Measurements from ENCODE around the gene GSTA5. TPM values are rescaled to one million over a fixed set of nuclear protein-coding genes. Genes with fewer than 3 reads are reported as not detected.
"Not testable (repeated sequence)": the region's sequence is repeated elsewhere in the genome, so short reads cannot be mapped to it uniquely, and the experiment has no call there.

GSTA5 gene
- total RNA-seq, 1 experiment from 2014 or later: not detected

GRCh38 chr6:52801188-52801841 is 39.3 kb downstream of the GSTA5 start:
- Histone ChIP-seq H3K27me3 (ENCODE audit: insufficient read depth, low read length) (no peaks in the 10 kb centered on the region), H2AFZ (ENCODE audit: low read depth, low read length, poor library complexity, severe bottlenecking) (no peak overlapping the region), H3K9ac (ENCODE audit: low read length) (no peak overlapping the region), H3K4me2 (ENCODE audit: low read length) (no peak overlapping the region), H3K4me3 (replicated peaks in 1 of 2; ENCODE audit: low read depth in 1 of 2, low read length in 2 of 2) (no peak overlapping the region), H3K27ac (ENCODE audit: low read depth, low read length) (no peak overlapping the region), H4K20me1 (ENCODE audit: insufficient read depth) (no peaks in the 10 kb centered on the region), H3K79me2 (ENCODE audit: insufficient read depth, low read length) (no peaks in the 10 kb centered on the region), H3K9me3 (ENCODE audit: control insufficient read depth in 1 of 2, insufficient read depth in 1 of 2, low read depth in 1 of 2, low read length in 2 of 2) (no peaks in the 10 kb centered on the region), H3K4me1 (ENCODE audit: control insufficient read depth in 1 of 2, insufficient read depth in 2 of 2, low read length in 2 of 2) (no peaks in the 10 kb centered on the region), H3K9me2 (ENCODE audit: insufficient read depth) (no peaks in the 10 kb centered on the region), H3K36me3 (ENCODE audit: control insufficient read depth in 1 of 2, insufficient read depth in 2 of 2, low read length in 2 of 2) (no peaks in the 10 kb centered on the region)
- ChIA-PET POLR2A (no interaction called here), CTCF (no interaction called here), RAD21 (ENCODE audit: low non-redundant PET in 1 of 2, low total read pairs in 2 of 2, uncharacterized antibody in 2 of 2, unreplicated experiment in 2 of 2) (no interaction called here)
- no peak for DNase-seq (ENCODE audit: low read depth, low spot score)
- BruUV-seq (replicated peaks): no TSS peak
- intact Hi-C loops (cut with micrococcal nuclease): no loop called here
- no peak for ATAC-seq
- TF ChIP-seq FOSL1 (IDR thresholded peaks at IDR 0.05; ENCODE audit: low read depth): no peak
- no peak for TF ChIP-seq TCF7L2 (IDR thresholded peaks at IDR 0.05; ENCODE audit: borderline replicate concordance, extremely low read depth, insufficient read depth, insufficient read length)
- TF ChIP-seq, protein P1, sequence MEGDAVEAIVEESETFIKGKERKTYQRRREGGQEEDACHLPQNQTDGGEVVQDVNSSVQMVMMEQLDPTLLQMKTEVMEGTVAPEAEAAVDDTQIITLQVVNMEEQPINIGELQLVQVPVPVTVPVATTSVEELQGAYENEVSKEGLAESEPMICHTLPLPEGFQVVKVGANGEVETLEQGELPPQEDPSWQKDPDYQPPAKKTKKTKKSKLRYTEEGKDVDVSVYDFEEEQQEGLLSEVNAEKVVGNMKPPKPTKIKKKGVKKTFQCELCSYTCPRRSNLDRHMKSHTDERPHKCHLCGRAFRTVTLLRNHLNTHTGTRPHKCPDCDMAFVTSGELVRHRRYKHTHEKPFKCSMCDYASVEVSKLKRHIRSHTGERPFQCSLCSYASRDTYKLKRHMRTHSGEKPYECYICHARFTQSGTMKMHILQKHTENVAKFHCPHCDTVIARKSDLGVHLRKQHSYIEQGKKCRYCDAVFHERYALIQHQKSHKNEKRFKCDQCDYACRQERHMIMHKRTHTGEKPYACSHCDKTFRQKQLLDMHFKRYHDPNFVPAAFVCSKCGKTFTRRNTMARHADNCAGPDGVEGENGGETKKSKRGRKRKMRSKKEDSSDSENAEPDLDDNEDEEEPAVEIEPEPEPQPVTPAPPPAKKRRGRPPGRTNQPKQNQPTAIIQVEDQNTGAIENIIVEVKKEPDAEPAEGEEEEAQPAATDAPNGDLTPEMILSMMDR (IDR thresholded peaks at IDR 0.05 in 2 of 3, conservative IDR thresholded peaks at IDR 0.05 in 1 of 3; ENCODE audit: borderline replicate concordance in 1 of 3, insufficient read depth in 1 of 3, low read depth in 2 of 3, low read length in 2 of 3): no peak
- TF ChIP-seq CEBPB (IDR thresholded peaks at IDR 0.05; ENCODE audit: low read depth): no peak
- TF ChIP-seq EZH2phosphoT487 (IDR thresholded peaks at IDR 0.05; ENCODE audit: borderline replicate concordance): no peak
- no peak for TF ChIP-seq ZFX (IDR thresholded peaks at IDR 0.05)
- TF ChIP-seq SP1 (IDR thresholded peaks at IDR 0.05; ENCODE audit: low read depth): no peak
- TF ChIP-seq RAD21 (IDR thresholded peaks at IDR 0.05; ENCODE audit: low read depth): no peak
- TF ChIP-seq SRF (IDR thresholded peaks at IDR 0.05; ENCODE audit: low read depth): no peak

- H3K4me3 ChIP-seq (replicated peaks in 1 of 2; ENCODE audit: low read depth in 1 of 2, low read length in 2 of 2); H3K9me2 ChIP-seq (ENCODE audit: insufficient read depth); ATAC-seq; CTCF ChIA-PET; H3K4me2 ChIP-seq (ENCODE audit: low read length); H3K9ac ChIP-seq (ENCODE audit: low read length); H3K36me3 ChIP-seq (ENCODE audit: control insufficient read depth in 1 of 2, insufficient read depth in 2 of 2, low read length in 2 of 2); DNase-seq (ENCODE audit: low read depth, low spot score); RAD21 ChIA-PET (ENCODE audit: low non-redundant PET in 1 of 2, low total read pairs in 2 of 2, uncharacterized antibody in 2 of 2, unreplicated experiment in 2 of 2); H3K9me3 ChIP-seq (ENCODE audit: control insufficient read depth in 1 of 2, insufficient read depth in 1 of 2, low read depth in 1 of 2, low read length in 2 of 2); BruUV-seq (replicated peaks); H3K79me2 ChIP-seq (ENCODE audit: insufficient read depth, low read length); H3K27ac ChIP-seq (ENCODE audit: low read depth, low read length); H3K4me1 ChIP-seq (ENCODE audit: control insufficient read depth in 1 of 2, insufficient read depth in 2 of 2, low read length in 2 of 2); H3K27me3 ChIP-seq (ENCODE audit: insufficient read depth, low read length); POLR2A ChIA-PET; H4K20me1 ChIP-seq (ENCODE audit: insufficient read depth); H2AFZ ChIP-seq (ENCODE audit: low read depth, low read length, poor library complexity, severe bottlenecking); intact Hi-C loops (cut with micrococcal nuclease): not testable (repeated sequence)
These were observed 41.3 kb downstream of the GSTA5 start for GRCh38 chr6:52799272-52799671.

- H3K4me2 ChIP-seq (ENCODE audit: low read length); H4K20me1 ChIP-seq (ENCODE audit: insufficient read depth); RAD21 ChIA-PET (ENCODE audit: low non-redundant PET in 1 of 2, low total read pairs in 2 of 2, uncharacterized antibody in 2 of 2, unreplicated experiment in 2 of 2); H3K9me2 ChIP-seq (ENCODE audit: insufficient read depth); H3K79me2 ChIP-seq (ENCODE audit: insufficient read depth, low read length); POLR2A ChIA-PET; CTCF ChIA-PET; H3K9me3 ChIP-seq (ENCODE audit: control insufficient read depth in 1 of 2, insufficient read depth in 1 of 2, low read depth in 1 of 2, low read length in 2 of 2); H2AFZ ChIP-seq (ENCODE audit: low read depth, low read length, poor library complexity, severe bottlenecking); BruUV-seq (replicated peaks); ATAC-seq; intact Hi-C loops (cut with micrococcal nuclease); H3K27ac ChIP-seq (ENCODE audit: low read depth, low read length); H3K4me1 ChIP-seq (ENCODE audit: control insufficient read depth in 1 of 2, insufficient read depth in 2 of 2, low read length in 2 of 2); H3K4me3 ChIP-seq (replicated peaks in 1 of 2; ENCODE audit: low read depth in 1 of 2, low read length in 2 of 2); H3K9ac ChIP-seq (ENCODE audit: low read length); H3K36me3 ChIP-seq (ENCODE audit: control insufficient read depth in 1 of 2, insufficient read depth in 2 of 2, low read length in 2 of 2); H3K27me3 ChIP-seq (ENCODE audit: insufficient read depth, low read length); DNase-seq (ENCODE audit: low read depth, low spot score): not testable (repeated sequence)
These were observed 46.2 kb downstream of the GSTA5 start for GRCh38 chr6:52794366-52794765.
